Gastroesophageal sphincter (tissue), 4 donors: ENCODE data around the gene UBXN2A. TPM values are rescaled to one million over a fixed set of nuclear protein-coding genes. Genes with fewer than 3 reads are reported as not detected.

Experiments
- ATAC-seq: fragments of 150-250 bp; one replicate; pipeline ENCODE4 v1.9.1; 2016; ENCODE audit warnings: mild to moderate bottlenecking, moderate library complexity
- H3K27ac ChIP-seq, 4 donors: fragments of 200-600 bp; sonication (generic) in 3 of 4; 1 replicate in 3 of 4; 2 replicates in 1 of 4; pipeline ENCODE4 v1.5.1; 2016 to 2019
- H3K27me3 ChIP-seq: fragments of 200-600 bp; sonication (generic); one replicate; pipeline ENCODE4 v1.5.1; 2019
- H3K36me3 ChIP-seq, 2 donors: fragments of 200-600 bp; sonication (generic); one replicate each; pipeline ENCODE4 v1.5.1; 2019; ENCODE audit warnings: control low read depth in 1 of 2
- H3K4me1 ChIP-seq, 3 donors: fragments of 200-600 bp; sonication (generic); 1 replicate in 2 of 3; 2 replicates in 1 of 3; pipeline ENCODE4 v1.5.1; 2016 to 2019; ENCODE audit warnings: control low read depth in 2 of 3
- H3K4me3 ChIP-seq, 2 donors: fragments of 200-600 bp; sonication (generic); one replicate each; pipeline ENCODE4 v1.5.1; 2019; ENCODE audit warnings: mild to moderate bottlenecking in 1 of 2, moderate library complexity in 1 of 2
- H3K9me3 ChIP-seq, 3 donors: fragments of 200-600 bp; sonication (generic); one replicate each; pipeline ENCODE4 v1.5.1; 2017 to 2019; ENCODE audit warnings: control low read depth in 2 of 3
- CTCF ChIP-seq, 4 experiments: fragments of 200-600 bp in 2 of 4; fragments of 450-650 bp in 2 of 4; sonication (generic) in 1 of 4; IDR thresholded peaks; one replicate each; pipeline ENCODE4 v1.5.1; 2017 to 2019; ENCODE audit warnings: antibody characterized with exemption in 4 of 4, mild to moderate bottlenecking in 2 of 4, moderate library complexity in 2 of 4
- EP300 ChIP-seq: sonication (generic); formaldehyde crosslinking; IDR thresholded peaks from one replicate; pipeline ENCODE4 v1.6.1; 2017; ENCODE audit warnings: antibody characterized with exemption, mild to moderate bottlenecking
- POLR2A ChIP-seq, 2 donors: fragments of 450-650 bp; IDR thresholded peaks; one replicate each; pipeline ENCODE4 v1.6.1; 2017; ENCODE audit warnings: antibody characterized with exemption in 2 of 2, mild to moderate bottlenecking in 2 of 2, moderate library complexity in 1 of 2
- POLR2AphosphoS5 ChIP-seq: sonication (generic); formaldehyde crosslinking; IDR thresholded peaks from one replicate; pipeline ENCODE4 v1.6.1; 2017; ENCODE audit warnings: antibody characterized with exemption
- WGBS, 2 donors: methylation state at CpG; one replicate each; pipeline ENCODE4 v1.1.5; 2018; ENCODE audit warnings: low coverage in 1 of 2; 5-methylcytosine and 5-hydroxymethylcytosine counted together
- total RNA-seq, 4 donors: library from RNA; depleted of rRNA; stranded (reverse); fragments of >200 nt; gene quantifications; one replicate each; pipeline ENCODE4 v1.1.0, GENCODE V29; 2016

The UBXN2A gene
- total RNA-seq, 4 donors from 2014 or later, result 19.1 to 29.3 (median 22.2) TPM

- no peak for ATAC-seq
- H3K4me3 ChIP-seq, result peak overlapping the region; percentile 60 to 72
- peaks cover 0 to 40% (median 12%) of the 10 kb centered on the region in 3 donors for H3K4me1 ChIP-seq
- H3K9me3 ChIP-seq, result no peaks in the 10 kb centered on the region
- H3K27ac ChIP-seq, result peak overlapping the region in 3 of 4 donors; percentile 77 to 83 (median 79)
- TF ChIP-seq POLR2AphosphoS5 (no peak), POLR2A (IDR thresholded peaks at IDR 0.05) (no peak)
- WGBS, 2 donors, result 0 to 2% methylated on average over 2 of the region's 2 CpGs
- no peaks in the 10 kb centered on the region for H3K36me3 ChIP-seq
- H3K27me3 ChIP-seq, result no peaks in the 10 kb centered on the region
These were observed 106.3 kb downstream of the UBXN2A start for GRCh38 chr2:24046599-24046929.

- ATAC-seq, result peak; percentile 100
- peaks cover 0 to 40% (median 12%) of the 10 kb centered on the region in 3 donors for H3K4me1 ChIP-seq
- peak within 1 kb of the TSS; percentile 60 to 72 for H3K4me3 ChIP-seq
- TF ChIP-seq CTCF (IDR thresholded peaks at IDR 0.05) (no peak), POLR2AphosphoS5 (peak; percentile 79), EP300 (no peak), POLR2A (IDR thresholded peaks at IDR 0.05) (peak; percentile 46 to 57)
- no peaks in the 10 kb centered on the region for H3K9me3 ChIP-seq
- peak within 1 kb of the TSS; percentile 13 to 83 (median 78) for H3K27ac ChIP-seq
- WGBS, 2 donors, result 0 to 2% methylated on average over 17 to 28 of the region's 38 CpGs
- H3K36me3 ChIP-seq, result no peaks in the 10 kb centered on the region
- no peaks in the 10 kb centered on the region for H3K27me3 ChIP-seq
These were observed 106.9 kb downstream of the UBXN2A start, which contains the start of gene WDCP for GRCh38 chr2:24046930-24047702. Gene WDCP, minus strand, starts transcription at chr2:24047391. Its CDS starts 7,897 bp downstream, at chr2:24039494.

- Histone ChIP-seq H3K9me3 (no peaks in the 10 kb centered on the region), H3K27ac (peak overlapping the region in 2 of 4 donors; percentile 27 to 49), H3K4me1 (peaks cover 0 to 40% (median 12%) of the 10 kb centered on the region in 3 donors), H3K36me3 (no peaks in the 10 kb centered on the region), H3K4me3 (peak overlapping the region in 1 of 2 donors; percentile 60), H3K27me3 (no peaks in the 10 kb centered on the region)
- 43 to 51% methylated on average over 5 to 8 of the region's 8 CpGs for WGBS, 2 donors
- ATAC-seq, result no peak
- TF ChIP-seq POLR2AphosphoS5, result no peak
- TF ChIP-seq POLR2A (IDR thresholded peaks at IDR 0.05), result no peak
- TF ChIP-seq EP300, result no peak
These were observed 107.4 kb downstream of the UBXN2A start for GRCh38 chr2:24047703-24048033.

- no peaks in the 10 kb centered on the region for H3K9me3 ChIP-seq
- TF ChIP-seq POLR2AphosphoS5 (no peak), CTCF (IDR thresholded peaks at IDR 0.05) (no peak), EP300 (no peak), POLR2A (IDR thresholded peaks at IDR 0.05) (no peak)
These were observed 108.7 kb downstream of the UBXN2A start for GRCh38 chr2:24048769-24049484.

GRCh38 chr2:24049485-24050021 lies 109.3 kb downstream of the UBXN2A start, which contains the start of gene FKBP1B:
Gene FKBP1B, plus strand, starts transcription at chr2:24049741. Its CDS starts 109 bp downstream, at chr2:24049850.
- Histone ChIP-seq H3K4me3 (peak within 1 kb of the TSS; percentile 46 to 85), H3K4me1 (peaks cover 0 to 40% (median 12%) of the 10 kb centered on the region in 3 donors), H3K36me3 (no peaks in the 10 kb centered on the region), H3K9me3 (no peaks in the 10 kb centered on the region), H3K27me3 (no peaks in the 10 kb centered on the region), H3K27ac (peak within 1 kb of the TSS in 3 of 4 donors; percentile 59 to 85 (median 67))
- WGBS, 2 donors, result 0% methylated on average over 3 of the region's 52 CpGs; no CpG with 5 or more reads in 1 of the 2 donors
- peak; percentile 32 for ATAC-seq
- TF ChIP-seq POLR2A (IDR thresholded peaks at IDR 0.05) (no peak), EP300 (no peak), POLR2AphosphoS5 (no peak), CTCF (IDR thresholded peaks at IDR 0.05) (no peak)

More at GRCh38 chr2:24048769-24049484, 108.7 kb downstream of the UBXN2A start:
- H3K27ac ChIP-seq, result peak overlapping the region in 2 of 4 donors; percentile 59 to 85
- H3K27me3 ChIP-seq, result no peaks in the 10 kb centered on the region
- WGBS, 2 donors, result 15 to 21% methylated on average over 17 to 21 of the region's 23 CpGs
- no peak for ATAC-seq
- peaks cover 0 to 40% (median 12%) of the 10 kb centered on the region in 3 donors for H3K4me1 ChIP-seq
- no peaks in the 10 kb centered on the region for H3K36me3 ChIP-seq
- H3K4me3 ChIP-seq, result peak overlapping the region; percentile 46 to 85
